Measurements from ENCODE around the gene CFAP61.

DNA sequence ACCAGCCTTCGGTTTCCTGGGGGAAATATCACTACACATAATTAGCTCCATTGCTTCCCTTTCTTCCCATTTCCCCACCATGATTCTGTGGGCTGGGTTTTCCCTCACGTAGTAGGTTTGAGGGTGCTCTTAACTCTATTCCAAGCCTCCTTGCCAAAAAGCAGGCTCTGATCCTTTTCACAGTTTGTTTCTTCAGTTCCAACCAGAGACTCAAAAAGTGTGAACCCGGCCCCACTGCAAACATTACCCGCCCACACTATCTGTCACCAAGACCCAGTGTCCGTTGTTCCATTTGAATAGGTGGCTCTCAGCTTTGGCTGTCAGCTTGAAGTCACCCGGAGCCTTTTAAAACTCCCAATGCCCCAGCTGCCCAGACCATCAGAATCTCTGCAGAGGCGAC is 47.0 kb upstream of the CFAP61 start:
- TF ChIP-seq, protein P1, sequence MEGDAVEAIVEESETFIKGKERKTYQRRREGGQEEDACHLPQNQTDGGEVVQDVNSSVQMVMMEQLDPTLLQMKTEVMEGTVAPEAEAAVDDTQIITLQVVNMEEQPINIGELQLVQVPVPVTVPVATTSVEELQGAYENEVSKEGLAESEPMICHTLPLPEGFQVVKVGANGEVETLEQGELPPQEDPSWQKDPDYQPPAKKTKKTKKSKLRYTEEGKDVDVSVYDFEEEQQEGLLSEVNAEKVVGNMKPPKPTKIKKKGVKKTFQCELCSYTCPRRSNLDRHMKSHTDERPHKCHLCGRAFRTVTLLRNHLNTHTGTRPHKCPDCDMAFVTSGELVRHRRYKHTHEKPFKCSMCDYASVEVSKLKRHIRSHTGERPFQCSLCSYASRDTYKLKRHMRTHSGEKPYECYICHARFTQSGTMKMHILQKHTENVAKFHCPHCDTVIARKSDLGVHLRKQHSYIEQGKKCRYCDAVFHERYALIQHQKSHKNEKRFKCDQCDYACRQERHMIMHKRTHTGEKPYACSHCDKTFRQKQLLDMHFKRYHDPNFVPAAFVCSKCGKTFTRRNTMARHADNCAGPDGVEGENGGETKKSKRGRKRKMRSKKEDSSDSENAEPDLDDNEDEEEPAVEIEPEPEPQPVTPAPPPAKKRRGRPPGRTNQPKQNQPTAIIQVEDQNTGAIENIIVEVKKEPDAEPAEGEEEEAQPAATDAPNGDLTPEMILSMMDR (conservative IDR thresholded peaks at IDR 0.05; ENCODE audit: low read depth, low read length), result no peak
- TF ChIP-seq EZH2phosphoT487 (IDR thresholded peaks at IDR 0.05; ENCODE audit: borderline replicate concordance, low read length), result no peak
